Stimulated activated CD8-positive, alpha-beta memory T cell treated with anti-CD3 and anti-CD28 coated beads, Interleukin-2, amount 100 ng/mL, for 48 hours (primary cell): ENCODE results near the gene TRIM9.

Experiments
- DNase-seq, 2 donors: peaks; one replicate each; pipeline ENCODE4 v3.0.0-alpha.2; 2020; ENCODE audit warnings: low read depth in 2 of 2

The TRIM9 gene

GRCh38 chr14:51093371-51094281, 1.3 kb downstream of the TRIM9 start:
- peak; percentile 25 to 37 for DNase-seq

GRCh38 chr14:51092965-51093364, 1.9 kb downstream of the TRIM9 start:
- DNase-seq = no peak

GRCh38 chr14:51089278-51089677, 5.6 kb downstream of the TRIM9 start:
- no peak for DNase-seq

GRCh38 chr14:51087031-51087441, 7.9 kb downstream of the TRIM9 start:
- no peak for DNase-seq

- DNase-seq = no peak
These were observed 8.9 kb downstream of the TRIM9 start for GRCh38 chr14:51086044-51086443.

- DNase-seq = no peak
These were observed 9.9 kb downstream of the TRIM9 start for GRCh38 chr14:51084962-51085361.

- no peak for DNase-seq
These were observed 10.4 kb downstream of the TRIM9 start for GRCh38 chr14:51084507-51084906.

- DNase-seq = no peak
These were observed 12.6 kb downstream of the TRIM9 start for GRCh38 chr14:51082349-51082748.

- no peak for DNase-seq
These were observed 13.2 kb downstream of the TRIM9 start for GRCh38 chr14:51081712-51082111.

- DNase-seq = no peak
These were observed 13.7 kb downstream of the TRIM9 start for GRCh38 chr14:51081209-51081608.

GRCh38 chr14:51080645-51081044, 14.3 kb downstream of the TRIM9 start:
- no peak for DNase-seq

- DNase-seq = no peak
These were observed 15.4 kb downstream of the TRIM9 start for GRCh38 chr14:51079489-51079888.

GRCh38 chr14:51079085-51079484, 15.8 kb downstream of the TRIM9 start:
- no peak for DNase-seq

GRCh38 chr14:51074701-51075385, 20.1 kb downstream of the TRIM9 start:
- no peak for DNase-seq

GRCh38 chr14:51073731-51074130, 21.2 kb downstream of the TRIM9 start:
- DNase-seq = no peak

GRCh38 chr14:51072976-51073375, 21.9 kb downstream of the TRIM9 start:
- DNase-seq = no peak

GRCh38 chr14:51071857-51072256, 23.0 kb downstream of the TRIM9 start:
- no peak for DNase-seq

GRCh38 chr14:51070726-51071125, 24.2 kb downstream of the TRIM9 start:
- DNase-seq = no peak

- DNase-seq = no peak
These were observed 25.9 kb downstream of the TRIM9 start for GRCh38 chr14:51069055-51069454.

GRCh38 chr14:51068268-51068667, 26.6 kb downstream of the TRIM9 start:
- DNase-seq = no peak

GRCh38 chr14:51067295-51067694, 27.6 kb downstream of the TRIM9 start:
- DNase-seq = no peak

GRCh38 chr14:51066576-51066975, 28.3 kb downstream of the TRIM9 start:
- DNase-seq = no peak

- DNase-seq = no peak
These were observed 35.9 kb downstream of the TRIM9 start for GRCh38 chr14:51059032-51059431.
